SK-N-SH (cell line): Measurements from ENCODE around the gene ERI2. TPM values are rescaled to one million over a fixed set of nuclear protein-coding genes. Genes with fewer than 3 reads are reported as not detected.

Source experiments
- CTCF ChIA-PET: fragments of 300-600, 350-600 bp; formaldehyde crosslinking; extraction: SDS; loops from one replicate; lab custom pipeline; 2021; lab: Yijun Ruan, JAX
- POLR2A ChIA-PET: fragments of 350-600 bp; sonication (Branson Sonifier 250); formaldehyde crosslinking; extraction: SDS; loops from one replicate; lab custom pipeline; 2020; ENCODE audit warnings: antibody characterized with exemption, inconsistent platforms; lab: Yijun Ruan, JAX
- DNase-seq: peaks from one replicate; pipeline ENCODE4 v3.0.0; 2012
- H2AFZ ChIP-seq: fragments of 200-600 bp; sonication (generic); 2 replicates; pipeline ENCODE4 v1.8.1; 2016; ENCODE audit warnings: antibody characterized with exemption, mild to moderate bottlenecking, low read depth
- H3F3A ChIP-seq: fragments of 200-600 bp; sonication (generic); replicated peaks from 2 replicates; pipeline ENCODE3; 2016; ENCODE audit warnings: antibody characterized with exemption, mild to moderate bottlenecking; ENCODE audit not compliant: insufficient read depth
- H3K27ac ChIP-seq, 2 experiments: fragments of 200-500 bp in 1 of 2; fragments of 200-600 bp in 1 of 2; sonication (Bioruptor generic) in 1 of 2; sonication (generic), shearing (Covaris generic) in 1 of 2; 2 replicates each; pipeline versions ENCODE4 v1.5.1 to v1.6.1; 2014 to 2016; ENCODE audit warnings: low read depth in 2 of 2, inconsistent platforms in 1 of 2, low read length in 1 of 2, mild to moderate bottlenecking in 1 of 2, mixed read lengths in 1 of 2
- H3K27me3 ChIP-seq: fragments of 200-600 bp; sonication (generic), shearing (Covaris generic); 2 replicates; pipeline ENCODE4 v1.6.1; 2016; ENCODE audit warnings: mixed run types; ENCODE audit not compliant: insufficient read depth
- H3K36me3 ChIP-seq, 2 experiments: fragments of 200-500 bp in 1 of 2; fragments of 200-600 bp in 1 of 2; sonication (Bioruptor generic) in 1 of 2; sonication (generic) in 1 of 2; replicated peaks in 1 of 2; 2 replicates each; pipeline versions ENCODE3 to v1.5.1; 2014 to 2016; ENCODE audit warnings: low read length in 1 of 2, mild to moderate bottlenecking in 1 of 2; ENCODE audit not compliant: insufficient read depth in 2 of 2, control insufficient read depth in 1 of 2
- H3K4me1 ChIP-seq, 2 experiments: fragments of 200-500 bp in 1 of 2; fragments of 200-600 bp in 1 of 2; sonication (Bioruptor generic) in 1 of 2; sonication (generic), shearing (Covaris generic) in 1 of 2; 2 replicates each; pipeline versions ENCODE4 v1.5.1 to v1.6.1; 2014 to 2016; ENCODE audit warnings: low read depth in 1 of 2, low read length in 1 of 2, mixed run types in 1 of 2; ENCODE audit not compliant: insufficient read depth in 2 of 2, control insufficient read depth in 1 of 2
- H3K4me2 ChIP-seq: fragments of 200-600 bp; sonication (generic), shearing (Covaris generic); 2 replicates; pipeline ENCODE4 v1.6.1; 2017; ENCODE audit warnings: mixed run types
- H3K4me3 ChIP-seq, 2 experiments: fragments of 200-500 bp in 1 of 2; fragments of 200-600 bp in 1 of 2; sonication (Bioruptor generic) in 1 of 2; sonication (generic), shearing (Covaris generic) in 1 of 2; 2 replicates each; pipeline versions ENCODE4 v1.5.1 to v1.8.1; 2014 to 2016; ENCODE audit warnings: low read depth in 2 of 2, inconsistent platforms in 1 of 2, low read length in 1 of 2, mild to moderate bottlenecking in 1 of 2, mixed read lengths in 1 of 2, moderate library complexity in 1 of 2
- H3K79me2 ChIP-seq: fragments of 200-600 bp; sonication (generic); 2 replicates; pipeline ENCODE4 v1.8.1; 2017; ENCODE audit warnings: mild to moderate bottlenecking; ENCODE audit not compliant: insufficient read depth
- H3K9ac ChIP-seq: fragments of 200-600 bp; sonication (generic); 2 replicates; pipeline ENCODE4 v1.6.1; 2017; ENCODE audit warnings: mixed run types
- H3K9me2 ChIP-seq: fragments of 200-600 bp; sonication (generic); 2 replicates; pipeline ENCODE4 v1.6.1; 2017; ENCODE audit warnings: mixed run types
- H3K9me3 ChIP-seq: fragments of 200-600 bp; sonication (generic); 2 replicates; pipeline ENCODE4 v1.6.1; 2017; ENCODE audit warnings: mixed run types, mild to moderate bottlenecking, moderate library complexity
- H4K20me1 ChIP-seq: fragments of 200-600 bp; sonication (generic); 2 replicates; pipeline ENCODE4 v1.6.1; 2017; ENCODE audit warnings: mild to moderate bottlenecking, mixed run types; ENCODE audit not compliant: insufficient read depth
- CHD2 ChIP-seq: fragments of 150-350 bp; IDR thresholded peaks from 2 replicates; pipeline ENCODE4 v1.6.1; 2018; ENCODE audit warnings: low read length; ENCODE audit not compliant: partially characterized antibody
- FOXM1 ChIP-seq: IDR thresholded peaks from 2 replicates; pipeline ENCODE4 v1.4.0; 2012; ENCODE audit warnings: low read depth, mild to moderate bottlenecking
- GATA2 ChIP-seq: sonication (generic); formaldehyde crosslinking; IDR thresholded peaks from 2 replicates; pipeline ENCODE4 v1.5.0; 2020; ENCODE audit warnings: mild to moderate bottlenecking, missing genetic modification reagents
- IRF3 ChIP-seq: fragments of 150-350 bp; IDR thresholded peaks from 2 replicates; pipeline ENCODE4 v1.6.1; 2016; ENCODE audit warnings: mild to moderate bottlenecking, low read depth, low read length
- JUND ChIP-seq: IDR thresholded peaks from 2 replicates; pipeline ENCODE4 v1.4.0; 2012
- MEF2A ChIP-seq: IDR thresholded peaks from 2 replicates; pipeline ENCODE4 v1.4.0; 2012; ENCODE audit warnings: low read depth, borderline replicate concordance
- POLR2AphosphoS5 ChIP-seq: IDR thresholded peaks from 2 replicates; pipeline ENCODE4 v1.6.1; 2012; ENCODE audit warnings: low read depth, low read length
- RAD21 ChIP-seq: IDR thresholded peaks from 2 replicates; pipeline ENCODE4 v1.6.1; 2012; ENCODE audit warnings: mild to moderate bottlenecking, low read length
- RCOR1 ChIP-seq: fragments of 150-350 bp; IDR thresholded peaks from 2 replicates; pipeline ENCODE4 v1.6.1; 2017; ENCODE audit warnings: antibody characterized with exemption, low read length
- RFX5 ChIP-seq: IDR thresholded peaks from 2 replicates; pipeline ENCODE4 v1.6.1; 2012; ENCODE audit warnings: mild to moderate bottlenecking, improper control_type of control experiment, low read length
- RXRA ChIP-seq: IDR thresholded peaks from 2 replicates; pipeline ENCODE4 v1.4.0; 2012; ENCODE audit warnings: low read depth, mild to moderate bottlenecking, borderline replicate concordance
- SIN3A ChIP-seq: IDR thresholded peaks from 2 replicates; pipeline ENCODE4 v1.6.1; 2012; ENCODE audit warnings: low read depth, mild to moderate bottlenecking, low read length, moderate library complexity, borderline replicate concordance
- SMC3 ChIP-seq: IDR thresholded peaks from 2 replicates; pipeline ENCODE4 v1.6.1; 2012; ENCODE audit warnings: low read depth, low read length, improper control_type of control experiment
- TCF12 ChIP-seq: IDR thresholded peaks from 2 replicates; pipeline ENCODE4 v1.4.0; 2012
- TEAD4 ChIP-seq: IDR thresholded peaks from 2 replicates; pipeline ENCODE4 v1.4.0; 2012; ENCODE audit warnings: mild to moderate bottlenecking, borderline replicate concordance; ENCODE audit not compliant: insufficient read depth
- USF1 ChIP-seq: IDR thresholded peaks from 2 replicates; pipeline ENCODE4 v1.4.0; 2012; ENCODE audit warnings: low read depth, borderline replicate concordance
- USF2 ChIP-seq: fragments of 150-350 bp; IDR thresholded peaks from 2 replicates; pipeline ENCODE4 v1.6.1; 2017; ENCODE audit warnings: antibody characterized with exemption, low read length, low read depth, borderline replicate concordance
- YY1 ChIP-seq: IDR thresholded peaks from 2 replicates; pipeline ENCODE4 v1.4.0; 2012; ENCODE audit warnings: low read depth, mild to moderate bottlenecking
- ZBTB33 ChIP-seq: IDR thresholded peaks from 2 replicates; pipeline ENCODE4 v1.4.0; 2012; ENCODE audit warnings: low read depth, borderline replicate concordance
- WGBS: methylation state at CpG from one replicate; pipeline ENCODE4 v1.1.6; 2017; ENCODE audit warnings: low lambda C conversion rate; 5-methylcytosine and 5-hydroxymethylcytosine counted together
- polyA plus RNA-seq, 3 experiments: library from polyadenylated mRNA; depleted of rRNA; stranded (reverse); fragments of >200 nt; gene quantifications; 2 replicates each; pipeline ENCODE4 v1.2.3, GENCODE V29; 2012

ERI2 gene
- polyA plus RNA-seq, 1 of the 3 experiments (the other 2 are of a cell fraction), result 9.1 TPM

GRCh38 chr16:20814784-20815183 lies 8.5 kb upstream of the ERI2 start:
- ChIA-PET CTCF (interaction anchor here (0.7 to 1.9 kb wide), 4 partner anchors 8 to 269 kb away, joined by 3 to 6 read pairs (median 4); partner anchors contain the start of genes ERI2 and REXO5), POLR2A (interaction anchor here (1.8 kb wide), 1 partner anchor 8 kb away, joined by 6 read pairs; the partner anchor contains the start of genes ERI2 and REXO5)
- Histone ChIP-seq H4K20me1 (no peaks in the 10 kb centered on the region), H3K4me2 (no peak overlapping the region), H2AFZ (no peak overlapping the region; the same call in 1 of the 2 replicates), H3F3A (no peaks in the 10 kb centered on the region), H3K79me2 (no peaks in the 10 kb centered on the region), H3K9me3 (no peaks in the 10 kb centered on the region), H3K27me3 (no peaks in the 10 kb centered on the region), H3K9ac (no peak overlapping the region), H3K9me2 (no peaks in the 10 kb centered on the region), H3K4me1 (no peaks in the 10 kb centered on the region), H3K4me3 (no peak overlapping the region), H3K27ac (peak overlapping the region in 1 of 2 experiments; percentile 67; a peak in 2 of 4 replicates), H3K36me3 (peaks cover 3 to 11% of the 10 kb centered on the region in 2 experiments)
- DNase-seq, result no peak
- WGBS, result 81% methylated on average over 4 of the region's 4 CpGs
- TF ChIP-seq TEAD4, result no peak
- no peak for TF ChIP-seq RXRA
- TF ChIP-seq USF2, result no peak
- no peak for TF ChIP-seq ZBTB33
- TF ChIP-seq YY1, result no peak
- TF ChIP-seq CHD2, result no peak
- no peak for TF ChIP-seq RAD21
- TF ChIP-seq FOXM1, result no peak
- TF ChIP-seq TCF12, result no peak
- TF ChIP-seq POLR2AphosphoS5, result no peak
- no peak for TF ChIP-seq JUND
- TF ChIP-seq IRF3, result no peak
- TF ChIP-seq MEF2A, result no peak
- no peak for TF ChIP-seq SMC3
- TF ChIP-seq RCOR1, result no peak
- no peak for TF ChIP-seq GATA2 (CRISPR knock-in tag)
- no peak for TF ChIP-seq USF1
- no peak for TF ChIP-seq RFX5
- TF ChIP-seq SIN3A, result no peak
